A549 (cell line): ENCODE results near the gene QRSL1. TPM values are rescaled to one million over a fixed set of nuclear protein-coding genes. Genes with fewer than 3 reads are reported as not detected.

Source experiments
- ATAC-seq, 2 experiments: fragments of 200-7000 bp in 1 of 2; fragments of >200 bp in 1 of 2; cut with Nextera tagmentation in 1 of 2; cut with Tn5 transposase in 1 of 2; 3 replicates each; pipeline versions ENCODE4 v1.8.0 to v1.9.1; 2018 to 2020; ENCODE audit warnings: mild to moderate bottlenecking in 1 of 2, moderate library complexity in 1 of 2
- CTCF ChIA-PET: fragments of 300-600 bp; sonication (Branson Sonifier 250); formaldehyde crosslinking; extraction: SDS; loops from one replicate; lab custom pipeline; 2021; ENCODE audit warnings: antibody characterized with exemption, inconsistent platforms; lab: Yijun Ruan, JAX
- POLR2A ChIA-PET: fragments of 350-600 bp; formaldehyde crosslinking; extraction: SDS; loops from one replicate; lab custom pipeline; 2021; ENCODE audit warnings: antibody characterized with exemption, inconsistent platforms; lab: Yijun Ruan, JAX
- DNase-seq, 2 experiments: peaks; one replicate each; pipeline versions ENCODE4 v3.0.0 to v3.0.0-alpha.2; 2011 to 2016; ENCODE audit warnings: low read depth in 1 of 2, low spot score in 1 of 2
- FAIRE-seq: peaks from 2 replicates; lab custom pipeline; 2011; peaks lifted over from hg19 to GRCh38; lab: Jason Lieb, UNC
- H3K27ac ChIP-seq, 2 experiments: fragments of >200 bp; sonication (Bioruptor Twin); formaldehyde crosslinking; 3 replicates each; pipeline ENCODE4 v1.5.1; 2016 to 2017
- H3K4me1 ChIP-seq: fragments of >200 bp; sonication (Bioruptor Twin); formaldehyde crosslinking; 3 replicates; pipeline ENCODE4 v1.6.1; 2016
- H3K4me2 ChIP-seq: fragments of >200 bp; sonication (Bioruptor Twin); formaldehyde crosslinking; 3 replicates; pipeline ENCODE4 v1.6.1; 2016
- H3K4me3 ChIP-seq: fragments of >200 bp; sonication (Bioruptor Twin); formaldehyde crosslinking; 3 replicates; pipeline ENCODE4 v1.5.1; 2016
- H3K9me3 ChIP-seq: fragments of >200 bp; sonication (Bioruptor Twin); formaldehyde crosslinking; 3 replicates; pipeline ENCODE4 v1.6.1; 2016
- CBX2 ChIP-seq: fragments of 200-600 bp; sonication (generic); IDR thresholded peaks from 2 replicates; pipeline ENCODE4 v1.6.1; 2016; ENCODE audit warnings: low read depth, mild to moderate bottlenecking, borderline replicate concordance
- CBX8 ChIP-seq: fragments of 200-600 bp; sonication (generic); IDR thresholded peaks from 2 replicates; pipeline ENCODE4 v1.6.1; 2016
- CHD4 ChIP-seq: fragments of 200-600 bp; sonication (generic); IDR thresholded peaks from 2 replicates; pipeline ENCODE4 v1.6.1; 2016; ENCODE audit warnings: antibody characterized with exemption, mild to moderate bottlenecking, borderline replicate concordance
- E2F6 ChIP-seq: IDR thresholded peaks from 2 replicates; pipeline ENCODE4 v1.6.1; 2012; ENCODE audit warnings: low read depth, borderline replicate concordance
- EHF ChIP-seq: fragments of 250-450 bp; sonication (Bioruptor Pico); IDR thresholded peaks from 2 replicates; pipeline ENCODE4 v1.5.0; 2020; ENCODE audit warnings: mild to moderate bottlenecking
- FOSL2 ChIP-seq, 2 experiments: fragments of 450-650 bp in 1 of 2; fragments of >200 bp in 1 of 2; sonication (Bioruptor Twin) in 1 of 2; formaldehyde crosslinking; IDR thresholded peaks; 2 replicates each; pipeline versions ENCODE4 v1.5.0 to v1.6.1; 2016 to 2020; ENCODE audit warnings: mild to moderate bottlenecking in 1 of 2, moderate library complexity in 1 of 2
- HDAC2 ChIP-seq: fragments of 200-600 bp; sonication (generic); IDR thresholded peaks from 2 replicates; pipeline ENCODE4 v1.6.1; 2016
- HEYL ChIP-seq: fragments of 250-450 bp; sonication (Bioruptor Pico); IDR thresholded peaks from 2 replicates; pipeline ENCODE4 v1.8.0; 2021; ENCODE audit warnings: mild to moderate bottlenecking, moderate library complexity
- HOXB13 ChIP-seq: fragments of 250-450 bp; sonication (Bioruptor Pico); IDR thresholded peaks from 2 replicates; pipeline ENCODE4 v1.5.0; 2020; ENCODE audit warnings: low read depth, mild to moderate bottlenecking, moderate library complexity
- JUN ChIP-seq, 2 experiments: fragments of >200 bp; sonication (Bioruptor Twin); formaldehyde crosslinking; IDR thresholded peaks; 2 replicates in 1 of 2; 3 replicates in 1 of 2; pipeline ENCODE4 v1.6.1; 2016 to 2017
- JUNB ChIP-seq: fragments of >200 bp; sonication (Bioruptor Twin); formaldehyde crosslinking; IDR thresholded peaks from 2 replicates; pipeline ENCODE4 v1.6.1; 2016
- KDM1A ChIP-seq: fragments of 200-600 bp; sonication (generic); IDR thresholded peaks from 2 replicates; pipeline ENCODE4 v1.6.1; 2016; ENCODE audit warnings: low read depth, mild to moderate bottlenecking
- MAX ChIP-seq: IDR thresholded peaks from 2 replicates; pipeline ENCODE4 v1.6.1; 2012
- NFE2L2 ChIP-seq: fragments of 150-350 bp; conservative IDR thresholded peaks from 2 replicates; pipeline ENCODE4 v1.6.1; 2014; ENCODE audit warnings: low read length
- RARB ChIP-seq: fragments of 250-450 bp; sonication (Bioruptor Pico); IDR thresholded peaks from 2 replicates; pipeline ENCODE4 v1.8.0; 2021; ENCODE audit warnings: mild to moderate bottlenecking, moderate library complexity
- RCOR1 ChIP-seq: fragments of 150-350 bp; IDR thresholded peaks from 2 replicates; pipeline ENCODE4 v1.6.1; 2014; ENCODE audit warnings: antibody characterized with exemption, low read length, low read depth
- RNF2 ChIP-seq: fragments of 200-600 bp; sonication (generic); IDR thresholded peaks from 2 replicates; pipeline ENCODE4 v1.6.1; 2016; ENCODE audit warnings: low read depth, mild to moderate bottlenecking, antibody characterized with exemption, moderate library complexity, borderline replicate concordance
- ZC3H11A ChIP-seq: fragments of 450-650 bp; IDR thresholded peaks from 2 replicates; pipeline ENCODE4 v1.6.1; 2014; ENCODE audit warnings: antibody characterized with exemption, mild to moderate bottlenecking
- ZFP36 ChIP-seq: fragments of 450-650 bp; IDR thresholded peaks from 2 replicates; pipeline ENCODE4 v1.6.1; 2014; ENCODE audit warnings: borderline replicate concordance; ENCODE audit not compliant: partially characterized antibody
- WGBS: methylation state at CpG from one replicate; pipeline ENCODE4 v1.1.6; 2017; ENCODE audit errors: missing lambda C conversion rate; 5-methylcytosine and 5-hydroxymethylcytosine counted together
- polyA plus RNA-seq, 4 experiments: library from polyadenylated mRNA; depleted of rRNA in 3 of 4; stranded (reverse); fragments of >200 nt; fragmentation: RNase III in 1 of 4; extraction: RNeasy Plus Mini Kit Qiagen cat#74134 plus additional on column Dnase treatment in 1 of 4; gene quantifications; 2 replicates in 3 of 4; 3 replicates in 1 of 4; pipeline ENCODE4 v1.2.3, GENCODE V29; 2011 to 2017
- TF ChIP-seq, protein P1 (sequence below): fragments of 150-350 bp; IDR thresholded peaks from 2 replicates; pipeline ENCODE4 v1.6.1; 2014; ENCODE audit warnings: low read depth, mild to moderate bottlenecking, low read length
- TF ChIP-seq, protein P2 (sequence below): fragments of 200-600 bp; sonication (generic); IDR thresholded peaks from 2 replicates; pipeline ENCODE4 v1.6.1; 2016; ENCODE audit warnings: antibody characterized with exemption, mild to moderate bottlenecking, moderate library complexity
- TF ChIP-seq, protein P3 (sequence below): fragments of 450-650 bp; IDR thresholded peaks from 2 replicates; pipeline ENCODE4 v1.6.1; 2014; ENCODE audit warnings: antibody characterized with exemption

The QRSL1 gene
- polyA plus RNA-seq, 2 of the 4 experiments (the other 2 are of a cell fraction): 11.5 to 15.9 TPM

DNA sequence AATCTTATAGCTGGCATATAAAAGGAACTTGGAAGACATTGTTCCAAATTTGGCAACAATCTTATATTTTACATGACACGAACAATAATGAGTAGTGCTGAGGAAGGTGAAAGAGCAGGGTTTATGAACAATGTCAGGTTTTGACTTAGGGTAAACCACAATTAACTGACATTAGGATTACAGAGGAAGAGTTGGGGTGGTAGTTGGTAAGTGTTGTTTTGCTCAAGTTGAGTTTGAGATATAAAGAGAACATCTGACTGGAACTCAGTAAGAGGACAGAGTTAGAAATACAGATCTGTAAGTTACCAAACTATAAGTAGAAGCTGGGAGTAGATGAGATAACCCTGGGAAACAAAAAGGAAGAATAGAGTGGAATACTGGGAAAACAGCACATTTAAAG lies 15.2 kb upstream of the QRSL1 start:
- Histone ChIP-seq H3K9me3 (no peaks in the 10 kb centered on the region), H3K27ac (no peak overlapping the region), H3K4me1 (no peaks in the 10 kb centered on the region), H3K4me3 (no peak overlapping the region), H3K4me2 (no peak overlapping the region)
- no peak for ATAC-seq
- ChIA-PET CTCF (interaction anchor here (0.6 to 1.4 kb wide), 3 partner anchors 46 to 365 kb away, joined by 3 to 4 read pairs (median 3); no protein-coding TSS in a partner anchor), POLR2A (no interaction called here)
- WGBS: 96% methylated on average over 1 of the region's 1 CpG
- DNase-seq: no peak
- TF ChIP-seq RCOR1 (no peak), MAX (no peak), RNF2 (no peak), HOXB13 (CRISPR knock-in tag) (no peak), ZC3H11A (no peak), FOSL2 (IDR thresholded peaks at IDR 0.05) (no peak), FOSL2 (CRISPR knock-in tag; IDR thresholded peaks at IDR 0.05) (no peak), NFE2L2 (no peak), CBX2 (no peak), JUNB (no peak), KDM1A (no peak), JUN (IDR thresholded peaks at IDR 0.05) (no peak), HDAC2 (no peak), E2F6 (no peak), HEYL (CRISPR knock-in tag) (no peak), CBX8 (no peak)
- TF ChIP-seq, protein P1, sequence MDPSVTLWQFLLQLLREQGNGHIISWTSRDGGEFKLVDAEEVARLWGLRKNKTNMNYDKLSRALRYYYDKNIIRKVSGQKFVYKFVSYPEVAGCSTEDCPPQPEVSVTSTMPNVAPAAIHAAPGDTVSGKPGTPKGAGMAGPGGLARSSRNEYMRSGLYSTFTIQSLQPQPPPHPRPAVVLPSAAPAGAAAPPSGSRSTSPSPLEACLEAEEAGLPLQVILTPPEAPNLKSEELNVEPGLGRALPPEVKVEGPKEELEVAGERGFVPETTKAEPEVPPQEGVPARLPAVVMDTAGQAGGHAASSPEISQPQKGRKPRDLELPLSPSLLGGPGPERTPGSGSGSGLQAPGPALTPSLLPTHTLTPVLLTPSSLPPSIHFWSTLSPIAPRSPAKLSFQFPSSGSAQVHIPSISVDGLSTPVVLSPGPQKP: no peak
- TF ChIP-seq, protein P2, sequence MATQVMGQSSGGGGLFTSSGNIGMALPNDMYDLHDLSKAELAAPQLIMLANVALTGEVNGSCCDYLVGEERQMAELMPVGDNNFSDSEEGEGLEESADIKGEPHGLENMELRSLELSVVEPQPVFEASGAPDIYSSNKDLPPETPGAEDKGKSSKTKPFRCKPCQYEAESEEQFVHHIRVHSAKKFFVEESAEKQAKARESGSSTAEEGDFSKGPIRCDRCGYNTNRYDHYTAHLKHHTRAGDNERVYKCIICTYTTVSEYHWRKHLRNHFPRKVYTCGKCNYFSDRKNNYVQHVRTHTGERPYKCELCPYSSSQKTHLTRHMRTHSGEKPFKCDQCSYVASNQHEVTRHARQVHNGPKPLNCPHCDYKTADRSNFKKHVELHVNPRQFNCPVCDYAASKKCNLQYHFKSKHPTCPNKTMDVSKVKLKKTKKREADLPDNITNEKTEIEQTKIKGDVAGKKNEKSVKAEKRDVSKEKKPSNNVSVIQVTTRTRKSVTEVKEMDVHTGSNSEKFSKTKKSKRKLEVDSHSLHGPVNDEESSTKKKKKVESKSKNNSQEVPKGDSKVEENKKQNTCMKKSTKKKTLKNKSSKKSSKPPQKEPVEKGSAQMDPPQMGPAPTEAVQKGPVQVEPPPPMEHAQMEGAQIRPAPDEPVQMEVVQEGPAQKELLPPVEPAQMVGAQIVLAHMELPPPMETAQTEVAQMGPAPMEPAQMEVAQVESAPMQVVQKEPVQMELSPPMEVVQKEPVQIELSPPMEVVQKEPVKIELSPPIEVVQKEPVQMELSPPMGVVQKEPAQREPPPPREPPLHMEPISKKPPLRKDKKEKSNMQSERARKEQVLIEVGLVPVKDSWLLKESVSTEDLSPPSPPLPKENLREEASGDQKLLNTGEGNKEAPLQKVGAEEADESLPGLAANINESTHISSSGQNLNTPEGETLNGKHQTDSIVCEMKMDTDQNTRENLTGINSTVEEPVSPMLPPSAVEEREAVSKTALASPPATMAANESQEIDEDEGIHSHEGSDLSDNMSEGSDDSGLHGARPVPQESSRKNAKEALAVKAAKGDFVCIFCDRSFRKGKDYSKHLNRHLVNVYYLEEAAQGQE: no peak
- TF ChIP-seq, protein P3, sequence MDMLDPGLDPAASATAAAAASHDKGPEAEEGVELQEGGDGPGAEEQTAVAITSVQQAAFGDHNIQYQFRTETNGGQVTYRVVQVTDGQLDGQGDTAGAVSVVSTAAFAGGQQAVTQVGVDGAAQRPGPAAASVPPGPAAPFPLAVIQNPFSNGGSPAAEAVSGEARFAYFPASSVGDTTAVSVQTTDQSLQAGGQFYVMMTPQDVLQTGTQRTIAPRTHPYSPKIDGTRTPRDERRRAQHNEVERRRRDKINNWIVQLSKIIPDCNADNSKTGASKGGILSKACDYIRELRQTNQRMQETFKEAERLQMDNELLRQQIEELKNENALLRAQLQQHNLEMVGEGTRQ: no peak
- TF ChIP-seq, all 56 proteins: peak for 0
- FAIRE-seq: no peak

GRCh38 chr6:106614592-106615257 lies 14.7 kb upstream of the QRSL1 start:
- ChIA-PET POLR2A (no interaction called here), CTCF (interaction anchor here (0.9 to 1.4 kb wide), 2 partner anchors 275 to 365 kb away, joined by 3 to 4 read pairs; no protein-coding TSS in a partner anchor)
- Histone ChIP-seq H3K27ac (no peak overlapping the region), H3K4me2 (no peak overlapping the region), H3K9me3 (no peaks in the 10 kb centered on the region), H3K4me3 (no peak overlapping the region), H3K4me1 (no peaks in the 10 kb centered on the region)
- no peak for FAIRE-seq
- DNase-seq: no peak
- no peak for TF ChIP-seq CHD4
- TF ChIP-seq MAX: no peak
- no peak for TF ChIP-seq ZFP36
- TF ChIP-seq JUNB: no peak
- no peak for TF ChIP-seq RARB
- no peak for TF ChIP-seq EHF
- TF ChIP-seq RCOR1: no peak
- ATAC-seq: no peak
- 74% methylated on average over 3 of the region's 3 CpGs for WGBS
